ENCODE measurements around the gene SF1. TPM values are rescaled to one million over a fixed set of nuclear protein-coding genes. Genes with fewer than 3 reads are reported as not detected.

SF1 gene
- total and polyA plus RNA-seq, 2 of the 4 experiments (the other 2 are of a cell fraction), result 56.8 to 88.0 TPM

DNA sequence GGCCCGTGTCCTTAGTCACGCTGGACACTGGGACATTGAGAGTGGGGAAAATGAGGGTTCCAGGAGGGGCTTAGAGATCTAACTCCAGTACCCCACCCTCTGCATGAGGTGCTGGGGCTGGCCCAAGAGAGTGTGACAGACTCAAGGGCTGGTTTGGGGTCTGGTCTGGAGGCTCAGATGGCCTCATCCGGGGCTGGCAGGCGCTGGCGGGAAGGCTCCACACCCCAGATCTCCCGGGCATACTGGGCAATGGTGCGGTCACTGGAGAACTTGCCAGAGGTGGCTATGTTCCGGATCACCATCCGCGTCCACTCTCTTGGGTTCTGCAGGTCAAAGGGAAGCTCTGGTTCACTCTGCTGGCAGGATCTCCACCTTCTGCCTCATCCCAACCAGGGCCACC is 31.9 kb downstream of the SF1 start:
- Histone ChIP-seq H4K91ac (ENCODE audit: insufficient read depth, low read depth, low read length) (no peak overlapping the region), H2AK5ac (ENCODE audit: low read depth, low read length) (no peak overlapping the region), H3K4ac (ENCODE audit: low read depth, low read length) (no peak overlapping the region), H3K36me3 (ENCODE audit: control insufficient read depth, insufficient read depth, low read length) (no peaks in the 10 kb centered on the region), H4K8ac (ENCODE audit: low read depth in 2 of 2, low read length in 2 of 2) (no peak overlapping the region), H3K4me2 (ENCODE audit: low read depth, low read length) (no peak overlapping the region), H3K4me3 (ENCODE audit: insufficient read depth, low read depth, low read length) (no peak overlapping the region), H3K9me1 (ENCODE audit: insufficient read depth, low read length) (peaks cover 7% of the 10 kb centered on the region), H3K27ac (ENCODE audit: insufficient read depth, low read length) (no peak overlapping the region), H3K14ac (replicated peaks; ENCODE audit: low read depth, low read length) (no peak overlapping the region), H3K18ac (ENCODE audit: low read depth, low read length) (no peak overlapping the region), H3K27me3 (ENCODE audit: control insufficient read depth, insufficient read depth, low read length) (peaks cover 40% of the 10 kb centered on the region), H3K79me1 (ENCODE audit: low read depth in 1 of 2, low read length in 2 of 2) (no peaks in the 10 kb centered on the region), H2AFZ (replicated peaks; ENCODE audit: low read length, poor library complexity) (no peak overlapping the region), H2AK9ac (replicated peaks; ENCODE audit: low read depth, low read length, poor library complexity) (no peak overlapping the region), H3K23ac (ENCODE audit: low read depth, low read length) (no peak overlapping the region), H3K4me1 (ENCODE audit: control insufficient read depth, insufficient read depth, low read length) (peaks cover 14% of the 10 kb centered on the region), H4K20me1 (ENCODE audit: insufficient read depth, low read length) (peaks cover 3% of the 10 kb centered on the region; the same call in 1 of the 2 replicates), H3K9me3 (ENCODE audit: control insufficient read depth, insufficient read depth, low read length) (no peaks in the 10 kb centered on the region), H4K5ac (ENCODE audit: low read depth, low read length) (no peak overlapping the region), H3K56ac (ENCODE audit: extremely low read depth, insufficient read depth, low read length) (no peak overlapping the region), H2BK5ac (ENCODE audit: low read depth, low read length, poor library complexity, severe bottlenecking) (no peak overlapping the region), H2BK120ac (ENCODE audit: low read depth, low read length) (no peak overlapping the region), H2BK20ac (ENCODE audit: low read depth, low read length) (no peak overlapping the region), H3K9ac (ENCODE audit: low read depth, low read length) (no peak overlapping the region), H2BK15ac (ENCODE audit: low read depth, low read length) (no peak overlapping the region)
- TF ChIP-seq CHD1 (IDR thresholded peaks at IDR 0.05; ENCODE audit: low read depth, low read length) (no peak), MAZ (IDR thresholded peaks at IDR 0.05; ENCODE audit: borderline replicate concordance, low read depth, low read length) (no peak), ELK1 (IDR thresholded peaks at IDR 0.05; ENCODE audit: borderline replicate concordance, low read depth, low read length) (no peak), FOS (IDR thresholded peaks at IDR 0.05; ENCODE audit: low read depth, low read length) (no peak), MXI1 (IDR thresholded peaks at IDR 0.05; ENCODE audit: borderline replicate concordance, low read depth, low read length) (no peak), NFE2L2 (IDR thresholded peaks at IDR 0.05; ENCODE audit: low read depth, low read length) (no peak), BHLHE40 (IDR thresholded peaks at IDR 0.05; ENCODE audit: low read depth, low read length) (no peak)
- TF ChIP-seq, protein P1, sequence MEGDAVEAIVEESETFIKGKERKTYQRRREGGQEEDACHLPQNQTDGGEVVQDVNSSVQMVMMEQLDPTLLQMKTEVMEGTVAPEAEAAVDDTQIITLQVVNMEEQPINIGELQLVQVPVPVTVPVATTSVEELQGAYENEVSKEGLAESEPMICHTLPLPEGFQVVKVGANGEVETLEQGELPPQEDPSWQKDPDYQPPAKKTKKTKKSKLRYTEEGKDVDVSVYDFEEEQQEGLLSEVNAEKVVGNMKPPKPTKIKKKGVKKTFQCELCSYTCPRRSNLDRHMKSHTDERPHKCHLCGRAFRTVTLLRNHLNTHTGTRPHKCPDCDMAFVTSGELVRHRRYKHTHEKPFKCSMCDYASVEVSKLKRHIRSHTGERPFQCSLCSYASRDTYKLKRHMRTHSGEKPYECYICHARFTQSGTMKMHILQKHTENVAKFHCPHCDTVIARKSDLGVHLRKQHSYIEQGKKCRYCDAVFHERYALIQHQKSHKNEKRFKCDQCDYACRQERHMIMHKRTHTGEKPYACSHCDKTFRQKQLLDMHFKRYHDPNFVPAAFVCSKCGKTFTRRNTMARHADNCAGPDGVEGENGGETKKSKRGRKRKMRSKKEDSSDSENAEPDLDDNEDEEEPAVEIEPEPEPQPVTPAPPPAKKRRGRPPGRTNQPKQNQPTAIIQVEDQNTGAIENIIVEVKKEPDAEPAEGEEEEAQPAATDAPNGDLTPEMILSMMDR (conservative IDR thresholded peaks at IDR 0.05; ENCODE audit: low read depth, low read length), result no peak
- DNase-seq (no peak), ATAC-seq (ENCODE audit: low read depth) (no peak)
- BruUV-seq (replicated peaks), result no TSS peak
- POLR2A ChIA-PET (ENCODE audit: unreplicated experiment), result no interaction called here
- intact Hi-C loops (cut with micrococcal nuclease), result no loop called here
- CTCF ChIA-PET, result no interaction called here
- dilution Hi-C loops (cut with HindIII; ENCODE audit: low sequenced_read_pairs, unreplicated experiment), result no loop called here
- in situ Hi-C loops (cut with MboI; ENCODE audit: low sequenced_read_pairs), result no loop called here
- whole genome bisulfite sequencing, 2 experiments (ENCODE audit: extremely low coverage in 2 of 2, insufficient read length in 1 of 2), result 88% methylated on average over 6 of the region's 10 CpGs; no CpG with 5 or more reads in 1 of the 2 experiments
